IMR-90 (cell line): Measurements from ENCODE around the gene CYLC1.

Source experiments
- POLR2A ChIP-seq: IDR thresholded peaks from 2 replicates; pipeline ENCODE4 v1.6.1; 2012; ENCODE audit warnings: mild to moderate bottlenecking, low read depth, low read length
- TF ChIP-seq, protein P1 (sequence below): conservative IDR thresholded peaks from 2 replicates; pipeline ENCODE4 v1.5.1; 2012; ENCODE audit warnings: mild to moderate bottlenecking, low read depth, low read length, improper control_type of control experiment

DNA sequence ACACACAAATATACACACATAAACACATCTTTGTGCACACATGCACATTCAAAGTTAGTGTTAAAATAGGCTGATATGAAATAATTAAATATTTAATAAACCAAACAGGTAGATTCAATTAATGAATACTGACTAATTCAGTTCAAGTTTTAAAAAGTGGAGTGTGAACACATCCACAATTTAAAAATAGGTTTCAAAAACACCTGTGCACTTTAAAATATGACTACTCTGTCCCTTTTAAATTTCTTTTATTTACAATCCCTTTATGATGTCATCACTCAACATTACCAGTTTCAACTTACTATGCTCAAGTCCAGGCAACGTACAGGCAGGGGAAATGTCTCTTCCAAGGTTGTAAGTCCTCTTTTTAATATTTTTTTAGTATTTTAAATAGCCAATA, at the start of gene CYLC1:
- no peak for TF ChIP-seq POLR2A
- TF ChIP-seq, protein P1, sequence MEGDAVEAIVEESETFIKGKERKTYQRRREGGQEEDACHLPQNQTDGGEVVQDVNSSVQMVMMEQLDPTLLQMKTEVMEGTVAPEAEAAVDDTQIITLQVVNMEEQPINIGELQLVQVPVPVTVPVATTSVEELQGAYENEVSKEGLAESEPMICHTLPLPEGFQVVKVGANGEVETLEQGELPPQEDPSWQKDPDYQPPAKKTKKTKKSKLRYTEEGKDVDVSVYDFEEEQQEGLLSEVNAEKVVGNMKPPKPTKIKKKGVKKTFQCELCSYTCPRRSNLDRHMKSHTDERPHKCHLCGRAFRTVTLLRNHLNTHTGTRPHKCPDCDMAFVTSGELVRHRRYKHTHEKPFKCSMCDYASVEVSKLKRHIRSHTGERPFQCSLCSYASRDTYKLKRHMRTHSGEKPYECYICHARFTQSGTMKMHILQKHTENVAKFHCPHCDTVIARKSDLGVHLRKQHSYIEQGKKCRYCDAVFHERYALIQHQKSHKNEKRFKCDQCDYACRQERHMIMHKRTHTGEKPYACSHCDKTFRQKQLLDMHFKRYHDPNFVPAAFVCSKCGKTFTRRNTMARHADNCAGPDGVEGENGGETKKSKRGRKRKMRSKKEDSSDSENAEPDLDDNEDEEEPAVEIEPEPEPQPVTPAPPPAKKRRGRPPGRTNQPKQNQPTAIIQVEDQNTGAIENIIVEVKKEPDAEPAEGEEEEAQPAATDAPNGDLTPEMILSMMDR: no peak
